HG03354 (cell line): ENCODE measurements around the gene IRAK2.

Experiments used
- ATAC-seq: cut with Tn5 transposase; IDR thresholded peaks from one replicate; pipeline ENCODE4 v1.9.1; 2021; ENCODE audit warnings: mild to moderate bottlenecking; ENCODE audit not compliant: unreplicated experiment, poor library complexity, severe bottlenecking

IRAK2 gene

GRCh38 chr3:10272977-10273376, 108.3 kb downstream of the IRAK2 start:
- no peak for ATAC-seq

DNA sequence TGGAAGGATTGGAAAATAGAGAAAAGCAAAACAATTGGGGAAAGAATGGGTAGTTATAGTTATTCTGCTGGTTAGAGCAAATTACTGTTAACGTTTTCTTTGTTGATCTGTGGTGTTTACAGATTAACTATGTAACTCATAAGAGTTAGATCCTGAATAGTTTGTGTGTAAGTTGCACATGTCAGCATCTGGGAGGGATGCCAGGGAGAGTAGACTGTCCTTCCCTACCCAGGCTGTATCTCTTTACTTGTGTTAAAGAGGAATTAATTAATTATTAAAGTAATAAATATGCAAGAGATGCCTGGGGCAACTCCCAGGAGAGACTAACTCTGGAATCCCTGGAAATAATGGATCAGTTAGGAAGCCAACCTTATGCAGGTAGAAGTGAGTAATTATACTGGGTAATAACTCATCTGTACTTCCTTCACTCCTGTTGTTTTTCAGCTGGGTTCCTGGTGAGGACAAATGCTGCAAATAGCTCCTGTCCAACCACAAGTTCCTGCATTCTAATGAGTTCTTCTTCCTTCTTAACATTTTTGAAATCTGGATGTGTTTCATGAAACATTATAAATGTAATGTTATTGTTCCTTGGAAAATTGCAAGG, 109.1 kb downstream of the IRAK2 start:
- no peak for ATAC-seq

DNA sequence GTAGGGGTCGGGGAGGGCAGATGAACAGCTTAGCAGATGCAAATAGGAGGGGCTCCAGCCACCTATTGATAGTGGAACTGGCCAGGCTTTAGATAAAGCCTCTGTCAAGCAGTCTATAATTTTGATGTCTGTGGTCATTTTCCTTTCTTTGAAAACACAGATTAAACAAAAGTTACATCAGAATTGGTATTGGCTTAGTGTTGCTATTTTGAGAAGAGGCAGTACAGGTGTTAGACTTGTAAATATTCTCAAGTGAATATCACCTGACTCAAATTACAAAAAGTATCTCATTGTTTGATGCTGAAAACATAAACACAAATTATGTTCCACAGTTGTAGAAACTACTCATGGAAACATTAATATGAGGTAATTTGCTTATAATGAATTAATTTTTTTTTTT, 109.9 kb downstream of the IRAK2 start:
- ATAC-seq = no peak

DNA sequence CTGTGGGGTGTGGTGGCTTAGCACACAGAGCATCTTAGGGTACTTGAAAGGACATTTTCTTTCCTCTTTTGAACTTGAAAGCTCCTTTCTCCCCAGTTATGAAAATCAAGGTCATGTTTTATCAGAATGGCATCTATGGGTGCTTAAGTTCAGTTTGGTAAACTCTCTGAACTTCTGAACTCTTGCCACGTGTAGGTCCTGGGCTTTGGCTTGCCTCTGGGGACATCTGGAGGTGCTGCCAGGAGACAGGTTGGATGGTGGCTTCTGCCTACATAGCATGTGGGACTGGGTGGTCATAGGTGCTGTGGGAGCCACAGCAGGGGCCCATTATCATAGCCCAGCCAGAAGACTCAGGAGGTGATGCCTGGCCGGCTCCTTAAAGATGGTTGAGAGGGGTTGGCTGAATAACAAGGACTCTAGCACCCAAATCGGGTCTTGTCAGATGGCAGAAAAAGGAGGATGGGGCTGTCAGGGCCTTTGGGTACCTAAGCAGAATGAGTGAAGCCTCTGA, 112.5 kb downstream of the IRAK2 start:
- ATAC-seq = no peak

DNA sequence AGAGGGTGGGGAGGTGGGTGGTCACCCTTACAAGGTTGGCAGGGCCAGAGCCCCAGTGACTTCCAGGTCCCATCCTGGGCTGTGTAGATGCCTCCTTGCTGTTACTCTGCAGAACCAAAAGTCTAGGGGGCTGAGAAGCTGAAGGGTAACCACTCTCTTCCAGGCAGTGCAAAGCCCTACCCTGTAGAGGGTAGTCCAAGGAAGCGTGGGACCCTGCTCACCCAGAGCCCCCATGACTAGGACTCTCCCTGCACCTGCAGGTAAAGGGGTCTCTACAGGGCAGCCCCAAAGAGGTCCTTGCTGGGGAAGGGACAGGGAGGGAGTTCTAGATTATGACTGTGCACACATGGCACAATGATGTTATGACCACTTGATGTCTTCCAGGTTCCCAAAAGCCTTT, 113.8 kb downstream of the IRAK2 start:
- no peak for ATAC-seq

GRCh38 chr3:10279384-10280176, 114.9 kb downstream of the IRAK2 start:
- ATAC-seq = no peak

- no peak for ATAC-seq
These were observed 115.4 kb downstream of the IRAK2 start for GRCh38 chr3:10280177-10280529.

DNA sequence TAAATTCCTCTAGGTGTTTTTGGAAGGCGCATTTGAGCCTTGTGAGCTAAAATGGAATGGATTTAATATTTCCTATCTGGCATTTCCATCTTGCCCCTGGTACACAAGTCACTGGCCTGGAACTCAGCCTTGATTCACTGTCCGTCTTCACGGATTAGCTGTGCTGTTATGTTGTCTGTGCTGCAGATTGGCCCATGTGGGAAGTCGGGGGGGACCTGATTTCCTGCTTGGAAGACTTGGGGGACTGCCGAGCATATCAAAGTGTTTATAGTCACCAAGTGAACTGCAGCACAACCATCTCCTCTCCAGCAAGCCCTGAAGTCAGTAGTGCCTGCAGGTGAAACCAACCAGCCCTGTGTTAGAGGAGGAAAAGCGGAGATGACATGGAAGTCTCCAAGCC, 115.9 kb downstream of the IRAK2 start:
- no peak for ATAC-seq

- no peak for ATAC-seq
These were observed 117.2 kb downstream of the IRAK2 start for GRCh38 chr3:10281951-10282350.

DNA sequence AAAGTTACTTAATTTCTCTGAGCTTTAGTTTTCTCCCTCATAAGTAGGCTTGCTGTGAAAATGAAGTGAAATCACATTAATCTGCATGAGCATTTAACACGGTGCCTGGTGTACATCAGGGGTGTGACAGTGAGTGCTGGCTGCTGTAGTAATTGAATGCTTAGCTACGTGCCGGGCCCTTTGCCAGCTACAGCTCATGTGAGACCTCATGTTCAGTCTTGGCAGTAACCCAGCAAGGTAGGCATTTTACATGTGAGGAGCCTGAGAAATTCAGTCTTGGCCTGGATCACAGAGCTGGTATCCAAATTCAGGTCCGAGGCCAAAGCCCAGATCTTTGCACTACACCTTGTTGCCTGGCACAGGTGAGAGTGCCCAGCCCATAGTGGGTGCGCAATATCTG, 118.9 kb downstream of the IRAK2 start:
- ATAC-seq = no peak

DNA sequence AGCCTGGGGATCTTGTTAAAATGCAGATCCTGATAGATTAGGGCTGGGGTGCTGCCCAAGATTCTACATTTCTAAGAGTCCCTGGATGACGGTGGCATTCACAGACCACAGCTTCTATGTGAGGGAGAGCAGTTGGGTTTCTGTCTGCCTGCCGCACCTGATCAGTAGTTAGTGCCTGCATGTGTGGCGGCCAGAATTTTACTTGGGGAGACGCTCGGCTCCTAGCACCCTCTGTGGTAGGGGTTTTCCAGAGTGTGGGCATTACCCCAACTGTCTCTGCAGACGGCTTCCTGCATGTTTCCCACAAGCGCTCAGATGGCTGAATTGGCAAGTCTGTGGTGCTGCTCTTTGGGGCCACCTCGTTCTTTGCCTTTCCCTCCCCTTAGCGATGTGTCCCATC, 119.8 kb downstream of the IRAK2 start:
- no peak for ATAC-seq

- no peak for ATAC-seq
These were observed 120.8 kb downstream of the IRAK2 start for GRCh38 chr3:10285272-10286132.

- no peak for ATAC-seq
These were observed 121.4 kb downstream of the IRAK2 start for GRCh38 chr3:10286133-10286524.

GRCh38 chr3:10286596-10287295, 122.0 kb downstream of the IRAK2 start:
- ATAC-seq = no peak

- no peak for ATAC-seq
These were observed 123.3 kb downstream of the IRAK2 start for GRCh38 chr3:10287936-10288574.

DNA sequence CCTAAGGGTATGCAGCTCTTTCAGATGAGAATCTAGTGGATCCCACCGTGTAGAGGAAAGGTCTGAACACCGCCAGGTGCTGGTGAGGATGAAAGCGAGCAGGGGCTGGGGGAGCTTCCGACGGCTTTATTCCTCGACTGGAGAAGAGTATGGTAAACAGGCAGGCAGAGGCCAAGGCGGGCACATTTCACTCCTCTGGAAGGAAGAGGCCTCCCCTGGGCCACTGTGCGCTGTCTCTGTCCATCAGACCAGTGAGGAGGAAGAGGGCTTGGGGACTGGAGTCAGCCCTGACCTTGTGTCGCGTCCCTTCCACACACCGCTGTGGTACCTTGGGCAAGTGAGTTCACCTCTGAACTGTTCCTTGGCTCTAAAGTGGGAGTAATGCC, 123.8 kb downstream of the IRAK2 start:
- ATAC-seq = no peak

- no peak for ATAC-seq
These were observed 124.4 kb downstream of the IRAK2 start for GRCh38 chr3:10289077-10289476.

DNA sequence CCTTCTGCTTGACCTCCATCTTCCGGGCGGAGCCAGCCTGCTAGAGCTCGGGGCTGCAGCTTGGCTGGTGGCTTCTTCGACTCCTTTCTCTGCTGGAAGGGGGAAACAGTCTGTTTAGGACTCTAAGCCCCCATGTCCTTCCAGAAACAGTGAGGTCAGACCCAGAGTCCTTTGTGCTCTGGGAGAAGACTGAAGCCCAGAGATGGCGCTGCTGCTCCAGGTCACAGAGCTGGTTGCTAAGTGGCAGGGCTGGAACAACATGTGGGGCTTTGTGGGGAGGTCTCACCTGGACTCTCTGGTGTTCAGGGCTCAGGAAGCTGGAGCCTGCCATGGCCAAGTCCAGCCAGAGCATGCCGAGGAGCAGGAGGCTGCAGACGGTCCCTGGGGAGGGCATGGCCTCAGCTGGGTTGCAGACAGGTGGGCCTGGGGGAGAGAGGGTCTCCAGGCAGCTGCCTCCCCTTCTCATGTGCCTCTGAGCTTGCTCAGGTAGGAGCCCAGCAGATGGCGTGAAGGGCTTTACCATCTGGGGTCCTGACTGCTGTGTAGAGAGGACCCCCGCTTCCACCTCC, 125.2 kb downstream of the IRAK2 start:
- ATAC-seq = no peak

GRCh38 chr3:10290481-10291176, 125.9 kb downstream of the IRAK2 start:
- no peak for ATAC-seq
